HG03159 (cell line): ENCODE data around the gene NDUFS6.
A peak's percentile ranks its signal among the peaks of the same experiment; 100 is the strongest.
"Not testable (repeated sequence)": the region's sequence is repeated elsewhere in the genome, so short reads cannot be mapped to it uniquely, and the experiment has no call there.

Experiments used
- ATAC-seq: cut with Tn5 transposase; IDR thresholded peaks from one replicate; pipeline ENCODE4 v1.9.1; 2021; ENCODE audit warnings: mild to moderate bottlenecking, moderate library complexity; ENCODE audit not compliant: unreplicated experiment

The NDUFS6 gene

DNA sequence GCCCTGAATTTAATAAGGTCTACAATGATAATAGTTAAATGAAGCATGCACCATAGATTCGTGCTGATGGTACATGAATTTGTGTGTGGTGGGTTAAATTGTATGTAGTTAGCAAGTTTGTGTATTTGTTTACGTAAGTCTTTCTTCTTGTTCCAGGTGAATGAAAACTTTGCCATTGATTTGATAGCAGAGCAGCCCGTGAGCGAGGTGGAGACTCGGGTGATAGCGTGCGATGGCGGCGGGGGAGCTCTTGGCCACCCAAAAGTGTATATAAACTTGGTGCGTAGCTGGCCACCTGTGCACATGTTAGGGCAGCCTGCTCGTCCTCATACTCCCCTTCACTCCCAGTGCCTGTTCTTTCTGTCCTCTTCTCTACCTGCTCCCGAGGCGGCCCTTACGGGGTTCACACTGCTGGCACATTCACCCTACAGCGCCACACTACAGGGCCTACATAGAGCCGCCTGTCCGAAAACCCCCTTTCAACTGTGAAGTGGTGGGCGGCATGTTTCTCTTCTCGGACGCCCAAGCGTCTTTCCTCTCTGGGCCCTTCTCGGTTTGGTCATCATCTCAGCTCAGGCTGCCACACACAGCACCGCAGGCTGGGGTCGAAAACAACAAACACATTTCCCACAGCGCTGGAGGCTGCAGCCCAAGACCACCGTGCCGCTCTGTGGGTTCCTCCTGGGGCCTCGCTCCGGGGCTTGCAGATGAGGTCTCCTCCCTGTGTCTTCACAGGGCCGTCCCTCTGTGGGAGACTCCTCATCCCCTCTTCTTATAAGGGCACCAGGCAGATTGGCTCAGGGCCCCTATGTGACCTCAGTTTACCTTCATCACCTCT, 13.2 kb downstream of the NDUFS6 start:
- ATAC-seq = no peak

DNA sequence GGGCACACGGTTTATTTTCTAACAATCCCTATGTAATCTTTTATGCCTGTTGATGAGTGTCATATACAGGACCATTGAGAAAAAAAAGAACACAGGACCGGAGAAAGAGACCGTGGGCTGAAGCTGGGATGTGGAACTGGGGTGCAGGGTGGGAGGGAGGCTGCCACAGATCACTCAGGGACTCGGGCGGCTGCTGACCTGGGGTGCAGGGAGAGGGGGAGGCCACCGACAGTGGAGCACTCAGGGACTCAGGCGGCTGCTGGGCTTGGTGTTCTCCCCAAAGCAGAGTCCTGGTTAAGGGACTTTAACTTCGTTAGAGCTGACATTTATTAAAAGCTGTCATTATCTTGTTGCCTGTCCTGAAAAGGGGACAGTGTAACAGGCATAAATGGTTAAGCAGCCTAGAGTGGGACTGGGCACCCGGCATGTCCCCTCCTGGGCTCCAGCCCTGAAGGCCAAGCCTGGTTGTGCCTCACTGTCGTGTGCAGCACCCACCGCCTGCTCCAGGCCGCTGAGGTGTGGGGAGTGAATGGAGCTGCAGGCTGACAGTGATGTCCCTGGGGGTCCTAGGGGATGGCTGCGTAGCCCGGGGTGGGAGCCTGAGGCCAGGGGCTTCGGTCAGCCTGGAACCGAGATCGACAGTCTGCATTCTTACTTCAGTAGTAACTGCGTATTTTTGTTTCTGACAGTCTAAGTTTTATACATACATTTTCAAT, 14.0 kb downstream of the NDUFS6 start:
- no peak for ATAC-seq

GRCh38 chr5:1815881-1816292, 14.7 kb downstream of the NDUFS6 start:
- no peak for ATAC-seq

GRCh38 chr5:1816495-1817089, 15.4 kb downstream of the NDUFS6 start:
- ATAC-seq = not testable (repeated sequence)

DNA sequence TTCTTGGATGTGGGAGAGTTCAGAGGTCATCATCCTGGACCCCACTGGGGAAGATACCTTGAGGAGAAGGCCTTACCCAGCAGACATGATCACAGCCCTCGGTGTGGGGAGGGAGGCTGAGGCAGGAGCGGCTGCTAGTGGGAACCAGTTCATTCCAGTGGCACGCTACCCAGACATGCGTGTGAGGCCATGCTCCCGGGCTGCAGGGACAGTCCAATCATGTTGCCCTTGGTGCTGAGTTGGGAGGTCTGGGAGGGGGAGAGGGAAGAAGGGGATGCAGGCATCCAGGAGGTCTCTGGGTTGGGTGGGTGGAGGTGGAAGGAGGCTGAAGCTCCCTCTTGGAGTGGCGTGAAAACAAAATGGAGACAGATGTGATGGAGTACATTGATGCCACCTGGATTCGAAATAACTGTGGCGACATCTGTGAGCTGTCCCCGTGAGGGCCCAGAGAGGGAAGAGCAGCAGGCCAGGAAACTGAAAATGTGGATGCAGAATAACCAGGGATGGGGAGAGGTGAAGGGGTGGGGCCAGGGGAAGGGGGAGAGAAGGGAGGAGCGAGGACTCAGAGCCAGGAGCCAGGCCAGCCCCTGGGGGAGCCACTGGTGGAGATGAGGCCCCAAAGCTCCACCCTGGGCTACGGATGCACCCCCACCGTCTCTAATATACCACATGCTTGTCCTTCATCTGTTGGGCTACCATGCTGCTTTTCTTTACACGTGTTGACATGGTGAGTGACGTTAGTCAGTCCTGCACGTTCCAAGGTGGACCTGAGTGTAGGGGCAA, 16.2 kb downstream of the NDUFS6 start:
- no peak for ATAC-seq

GRCh38 chr5:1818784-1819183, 17.6 kb downstream of the NDUFS6 start:
- ATAC-seq = no peak

- no peak for ATAC-seq
Observed at GRCh38 chr5:1819458-1819857, 18.3 kb downstream of the NDUFS6 start.

- no peak for ATAC-seq
Observed at GRCh38 chr5:1820381-1820780, 19.2 kb downstream of the NDUFS6 start.

DNA sequence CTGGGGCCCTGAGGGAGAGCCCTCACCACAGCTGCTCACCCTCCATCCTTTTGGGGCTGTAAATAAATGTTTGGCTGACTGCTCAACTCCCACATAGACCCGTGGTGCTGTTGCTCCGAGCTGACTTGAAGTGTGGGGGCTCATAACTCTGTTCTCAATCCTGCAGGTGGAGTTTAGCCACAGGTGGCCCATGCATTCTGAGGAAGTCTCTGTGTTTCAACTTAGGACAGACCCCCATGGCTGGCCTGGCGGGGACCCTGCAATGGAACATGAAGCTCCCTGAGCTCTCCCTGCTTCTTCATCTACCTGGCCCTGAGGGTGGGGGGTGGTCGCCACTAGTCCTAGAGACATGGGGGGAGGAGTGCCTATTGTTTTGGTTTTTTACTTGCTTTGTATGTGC, 19.7 kb downstream of the NDUFS6 start:
- no peak for ATAC-seq

DNA sequence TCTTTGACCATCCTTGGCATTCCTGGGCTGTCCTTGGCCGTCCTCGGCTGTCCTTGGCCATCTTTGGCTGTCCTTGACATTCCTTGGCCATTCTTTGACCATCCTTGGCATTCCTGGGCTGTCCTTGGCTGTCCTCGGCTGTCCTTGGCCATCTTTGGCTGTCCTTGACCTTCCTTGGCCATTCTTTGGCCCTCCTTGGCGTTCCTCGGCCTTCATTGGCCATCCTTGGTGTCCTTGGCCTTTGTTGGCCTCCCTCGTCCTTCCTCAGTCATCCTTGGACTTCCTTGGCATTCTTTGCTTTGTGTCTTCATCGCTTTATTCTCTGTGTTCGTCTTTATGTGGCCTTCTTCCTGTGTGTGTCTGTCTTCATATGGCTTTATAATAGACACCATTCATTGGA, 20.7 kb downstream of the NDUFS6 start:
- ATAC-seq = no peak

DNA sequence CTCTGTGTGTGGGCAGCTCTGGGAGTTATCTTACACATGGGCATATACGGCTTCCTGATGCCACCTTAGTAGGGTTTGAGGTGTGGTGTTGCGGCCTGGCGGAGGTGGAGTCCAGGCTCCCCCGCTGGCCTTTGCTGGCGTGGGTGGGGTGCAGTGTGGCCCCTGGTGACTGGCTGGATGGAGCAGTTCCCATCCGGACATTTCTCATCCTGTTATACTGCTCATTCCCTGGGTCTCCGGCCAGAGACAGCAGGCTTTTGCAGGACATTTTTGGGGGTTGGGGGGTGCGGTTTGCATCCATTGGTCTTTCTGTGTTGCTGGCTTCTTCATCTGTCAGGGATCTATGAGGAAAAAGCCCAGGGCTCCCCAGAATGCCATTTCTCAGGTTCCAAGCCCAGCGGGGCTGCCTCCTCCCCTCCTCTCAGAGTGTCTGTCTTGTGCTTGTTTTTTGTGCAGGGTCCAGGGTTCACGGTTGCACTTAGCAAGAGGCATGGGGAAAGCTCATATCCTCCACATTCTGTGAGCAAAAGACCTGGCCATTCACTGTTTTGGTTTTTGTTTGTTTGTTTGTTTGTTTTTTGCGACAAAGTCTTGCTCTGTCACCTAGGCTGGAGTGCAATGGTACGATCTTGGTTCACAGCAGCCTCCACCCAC, 22.3 kb downstream of the NDUFS6 start:
- ATAC-seq = no peak

DNA sequence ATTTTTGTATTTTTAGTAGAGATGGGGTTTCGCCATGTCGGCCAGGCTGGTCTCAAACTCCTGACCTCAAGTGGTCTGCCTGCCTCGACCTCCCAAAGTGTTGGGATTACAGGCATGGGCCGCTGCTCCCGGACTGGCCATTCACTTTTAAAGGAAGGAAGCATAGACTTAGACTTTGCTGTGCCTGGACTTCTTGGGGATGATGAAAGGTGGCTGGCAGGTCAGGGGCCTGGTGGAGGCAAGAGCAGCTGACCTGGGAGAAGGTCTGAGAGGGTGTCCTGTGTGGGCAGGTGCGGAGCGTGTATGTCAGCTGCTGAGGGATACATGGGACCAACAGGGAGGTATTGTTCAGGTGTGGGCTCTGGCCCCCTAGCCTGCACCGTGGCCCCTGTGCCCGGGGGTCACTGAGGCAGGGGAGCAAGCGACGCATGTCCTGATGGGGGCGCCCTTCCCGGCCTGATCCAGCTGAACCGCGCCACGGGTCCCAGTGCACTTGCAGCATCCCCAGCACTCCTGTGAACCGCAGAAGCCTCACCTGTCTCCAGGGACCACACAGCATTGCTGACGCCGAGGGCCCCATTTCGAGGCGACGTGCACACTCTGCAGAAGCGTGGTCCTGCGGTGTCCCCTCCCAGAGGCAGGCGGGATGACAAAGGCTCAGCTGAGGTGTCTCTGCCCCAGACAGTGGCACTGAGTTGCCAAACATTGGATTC, 23.1 kb downstream of the NDUFS6 start:
- no peak for ATAC-seq

DNA sequence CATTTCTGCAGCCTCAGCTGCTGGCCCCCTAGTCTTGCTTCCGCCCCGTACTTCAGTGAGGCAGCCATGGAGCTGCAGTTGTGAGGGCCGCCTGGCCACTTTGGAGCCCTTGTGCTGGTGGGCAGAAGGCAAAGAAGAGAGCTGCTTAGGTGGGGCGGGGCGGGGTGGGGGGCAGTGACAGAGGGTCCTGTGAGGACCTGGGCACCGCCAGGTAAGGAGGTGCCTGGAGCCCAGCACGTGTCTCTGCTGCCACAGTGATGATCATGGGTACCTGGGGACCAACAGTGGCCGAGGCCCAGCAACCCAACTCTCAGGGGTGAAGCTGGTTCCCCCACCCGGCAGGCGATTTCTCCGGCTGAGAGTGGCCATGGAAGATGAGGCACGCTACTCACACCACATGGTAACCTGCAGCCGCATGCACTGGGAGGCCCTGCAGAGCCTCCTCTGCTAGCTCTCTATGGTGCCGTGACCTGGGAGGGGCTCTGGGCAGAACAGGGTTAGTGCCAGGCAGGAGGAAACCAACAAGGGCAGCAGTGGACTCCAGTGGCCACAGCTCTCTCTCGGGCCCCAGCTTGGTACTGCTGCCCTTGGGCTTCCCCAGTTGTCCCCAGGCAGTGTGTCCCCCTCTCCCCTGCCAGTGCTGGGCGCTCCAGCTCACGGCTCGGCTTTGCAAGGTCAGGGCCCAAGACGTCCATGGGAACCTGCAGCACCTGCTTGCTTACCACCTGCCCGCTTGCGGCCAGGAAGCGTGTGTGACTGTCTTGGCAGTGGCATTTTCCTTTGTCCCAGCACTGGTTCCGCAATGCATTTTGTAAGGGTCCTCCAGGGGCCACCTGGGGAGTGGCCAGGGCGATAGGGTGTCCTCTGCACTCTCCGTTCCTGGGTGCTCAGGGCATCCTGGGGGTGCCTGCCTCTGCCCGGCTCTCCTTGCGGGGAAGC, 24.0 kb downstream of the NDUFS6 start:
- no peak for ATAC-seq

DNA sequence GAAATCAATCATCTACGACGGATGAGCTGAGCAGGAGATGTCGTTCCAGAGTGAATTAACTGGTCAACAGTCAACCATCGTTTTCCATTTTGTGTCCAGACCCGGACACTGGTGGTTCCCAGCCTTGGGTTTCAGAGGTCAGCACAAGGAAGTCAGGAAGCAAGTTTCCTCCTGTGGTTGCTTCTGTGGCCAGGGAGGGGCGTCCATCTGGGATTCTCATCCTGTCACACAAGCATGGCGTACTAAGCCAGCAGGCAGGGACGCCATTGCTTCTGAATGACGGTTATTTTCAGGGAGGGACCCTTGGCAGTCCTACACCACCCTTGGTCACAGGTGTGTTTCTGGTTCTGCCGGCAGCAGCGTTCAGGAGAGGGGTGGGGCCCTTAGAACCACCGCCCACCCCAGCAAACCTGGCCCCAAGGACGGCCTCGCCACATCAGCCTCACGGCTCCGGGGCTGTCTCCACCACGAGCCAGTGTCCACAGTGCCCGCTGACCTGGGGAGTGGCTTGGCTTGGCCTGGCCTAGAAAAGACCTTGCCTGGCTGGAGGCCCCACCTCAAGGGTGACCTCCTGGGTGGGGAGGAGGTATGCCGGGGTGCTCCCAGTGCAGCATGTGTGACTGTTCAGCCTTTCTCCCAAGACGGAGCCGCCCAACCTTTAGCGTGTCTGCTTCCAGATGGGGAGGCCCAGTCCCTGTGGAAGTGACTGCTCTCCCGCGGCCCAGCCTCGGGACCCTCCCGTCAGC, 25.2 kb downstream of the NDUFS6 start:
- ATAC-seq = no peak

DNA sequence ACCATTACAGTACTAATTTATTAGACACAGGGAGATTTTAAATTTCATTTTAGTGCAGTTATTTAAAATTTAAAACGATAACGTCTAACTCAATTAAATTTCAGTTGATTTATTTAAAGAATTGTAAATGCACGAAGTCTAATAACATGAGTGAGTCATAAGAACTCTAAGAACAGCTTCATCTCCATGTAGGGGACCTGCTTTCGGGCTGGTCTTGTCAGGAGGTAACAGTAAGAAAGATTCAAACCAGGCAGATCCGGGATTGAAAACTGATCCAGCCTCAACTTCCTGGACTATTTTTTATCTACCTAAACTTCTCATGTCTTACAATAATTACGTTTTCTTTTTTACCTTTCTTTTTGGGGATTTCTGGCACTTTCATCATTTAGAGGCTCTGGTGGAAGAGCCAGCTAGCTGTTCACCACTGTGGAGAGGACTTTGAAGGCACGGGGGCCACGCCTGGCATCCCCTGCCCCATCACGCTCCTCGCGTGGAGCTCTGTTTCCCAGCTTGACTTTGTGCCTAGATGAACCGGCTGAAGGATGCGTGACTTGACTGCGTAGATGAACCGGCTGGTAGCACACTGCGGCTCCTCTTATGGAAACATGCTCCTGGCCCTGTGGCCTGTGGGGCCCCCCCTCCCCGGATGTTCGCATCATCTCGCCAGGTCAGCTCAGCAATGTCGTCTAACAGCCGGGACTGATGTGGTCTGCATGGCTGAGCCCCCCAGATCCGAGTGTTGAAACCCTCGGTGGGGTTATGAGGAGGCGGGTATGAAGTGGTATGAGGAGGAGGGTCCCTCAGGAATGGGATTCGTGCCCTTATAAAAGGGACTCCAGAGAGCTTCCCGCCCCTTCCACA, 26.0 kb downstream of the NDUFS6 start:
- no peak for ATAC-seq

DNA sequence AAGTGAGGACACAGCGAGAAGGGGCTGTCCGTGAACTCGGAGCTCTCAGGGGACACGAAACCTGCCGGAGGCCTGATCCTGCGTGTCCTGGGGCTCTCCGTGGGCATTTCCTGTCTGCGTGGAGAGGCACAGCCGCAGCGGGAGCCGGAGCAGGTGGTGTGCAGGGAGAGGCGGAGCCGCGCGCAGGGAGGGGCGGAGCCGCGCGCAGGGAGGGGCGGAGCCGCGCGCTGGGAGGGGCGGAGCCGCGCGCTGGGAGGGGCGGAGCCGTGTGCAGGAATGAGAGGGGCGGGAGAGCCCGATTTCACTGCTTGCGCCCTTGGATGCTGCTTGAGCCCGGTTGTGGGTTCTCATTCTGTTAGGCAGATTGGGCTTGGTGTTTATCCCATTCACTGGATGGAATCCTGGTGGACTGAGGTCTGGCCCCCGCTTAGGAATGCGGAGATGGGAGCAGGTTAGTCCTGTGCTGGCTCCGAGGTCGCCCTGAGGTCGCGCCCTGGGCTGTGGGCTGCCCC, 26.7 kb downstream of the NDUFS6 start:
- peak; percentile 62 for ATAC-seq
